Neuron (in vitro differentiated cells): ENCODE results near the gene MBTPS1.

ENCODE experiments used
- H2AFZ ChIP-seq: one replicate; pipeline ENCODE4 v1.6.1; 2013; ENCODE audit warnings: low read depth, mild to moderate bottlenecking, inconsistent platforms, low read length, moderate library complexity
- H3K27me3 ChIP-seq: one replicate; pipeline ENCODE4 v1.6.1; 2013; ENCODE audit warnings: low read length; ENCODE audit not compliant: insufficient read depth
- H3K36me3 ChIP-seq: one replicate; pipeline ENCODE4 v1.6.1; 2013; ENCODE audit warnings: low read length; ENCODE audit not compliant: insufficient read depth
- H3K4me1 ChIP-seq: one replicate; pipeline ENCODE4 v1.6.1; 2013; ENCODE audit warnings: low read length; ENCODE audit not compliant: insufficient read depth
- H3K4me3 ChIP-seq: 2 replicates; pipeline ENCODE4 v1.5.1; 2013; ENCODE audit warnings: mild to moderate bottlenecking, low read length, moderate library complexity
- H3K9me3 ChIP-seq: one replicate; pipeline ENCODE4 v1.6.1; 2013; ENCODE audit warnings: low read length

The MBTPS1 gene

GRCh38 chr16:84040226-84040822 lies 76.4 kb downstream of the MBTPS1 start:
- Histone ChIP-seq H3K27me3 (no peaks in the 10 kb centered on the region), H3K9me3 (peaks cover 4% of the 10 kb centered on the region), H3K4me1 (peaks cover 13% of the 10 kb centered on the region), H2AFZ (no peak overlapping the region), H3K36me3 (no peaks in the 10 kb centered on the region), H3K4me3 (no peak overlapping the region)

- H3K36me3 ChIP-seq, result no peaks in the 10 kb centered on the region
- no peaks in the 10 kb centered on the region for H3K27me3 ChIP-seq
- H2AFZ ChIP-seq, result no peak overlapping the region
- peaks cover 13% of the 10 kb centered on the region for H3K4me1 ChIP-seq
- peaks cover 4% of the 10 kb centered on the region for H3K9me3 ChIP-seq
- H3K4me3 ChIP-seq, result no peak overlapping the region
These were observed 77.0 kb downstream of the MBTPS1 start for GRCh38 chr16:84039696-84040095.

- H3K27me3 ChIP-seq, result no peaks in the 10 kb centered on the region
- H3K4me3 ChIP-seq, result no peak overlapping the region
- H3K36me3 ChIP-seq, result no peaks in the 10 kb centered on the region
- H3K4me1 ChIP-seq, result peaks cover 5% of the 10 kb centered on the region
- H3K9me3 ChIP-seq, result peaks cover 4% of the 10 kb centered on the region
- no peak overlapping the region for H2AFZ ChIP-seq
These were observed 78.3 kb downstream of the MBTPS1 start for GRCh38 chr16:84038469-84038868.

- Histone ChIP-seq H3K27me3 (no peaks in the 10 kb centered on the region), H3K9me3 (peaks cover 4% of the 10 kb centered on the region), H3K4me1 (peaks cover 10% of the 10 kb centered on the region), H2AFZ (no peak overlapping the region), H3K4me3 (no peak overlapping the region), H3K36me3 (no peaks in the 10 kb centered on the region)
These were observed 79.7 kb downstream of the MBTPS1 start for GRCh38 chr16:84036982-84037425.

GRCh38 chr16:84036131-84036530 lies 80.6 kb downstream of the MBTPS1 start:
- Histone ChIP-seq H3K27me3 (no peaks in the 10 kb centered on the region), H3K9me3 (peaks cover 4% of the 10 kb centered on the region), H2AFZ (no peak overlapping the region), H3K4me3 (no peak overlapping the region), H3K36me3 (no peaks in the 10 kb centered on the region), H3K4me1 (peaks cover 14% of the 10 kb centered on the region)

GRCh38 chr16:84034516-84034915 lies 82.2 kb downstream of the MBTPS1 start:
- Histone ChIP-seq H3K4me3 (no peak overlapping the region), H3K9me3 (peaks cover 4% of the 10 kb centered on the region), H2AFZ (no peak overlapping the region), H3K36me3 (no peaks in the 10 kb centered on the region), H3K4me1 (peaks cover 14% of the 10 kb centered on the region), H3K27me3 (no peaks in the 10 kb centered on the region)

- Histone ChIP-seq H3K4me1 (peaks cover 14% of the 10 kb centered on the region), H2AFZ (no peak overlapping the region), H3K9me3 (peaks cover 4% of the 10 kb centered on the region), H3K27me3 (no peaks in the 10 kb centered on the region), H3K36me3 (no peaks in the 10 kb centered on the region), H3K4me3 (no peak overlapping the region)
These were observed 83.2 kb downstream of the MBTPS1 start for GRCh38 chr16:84033251-84034195.

- no peak overlapping the region for H3K4me3 ChIP-seq
- H3K4me1 ChIP-seq, result peaks cover 20% of the 10 kb centered on the region
- H3K27me3 ChIP-seq, result no peaks in the 10 kb centered on the region
- peaks cover 4% of the 10 kb centered on the region for H3K9me3 ChIP-seq
- no peak overlapping the region for H2AFZ ChIP-seq
- no peaks in the 10 kb centered on the region for H3K36me3 ChIP-seq
These were observed 84.1 kb downstream of the MBTPS1 start for GRCh38 chr16:84032458-84033178.

GRCh38 chr16:84031556-84031955 lies 85.2 kb downstream of the MBTPS1 start:
- Histone ChIP-seq H3K4me1 (peaks cover 30% of the 10 kb centered on the region), H2AFZ (no peak overlapping the region)

GRCh38 chr16:84029297-84030047 lies 87.3 kb downstream of the MBTPS1 start:
- Histone ChIP-seq H2AFZ (no peak overlapping the region), H3K4me3 (no peak overlapping the region), H3K4me1 (peaks cover 31% of the 10 kb centered on the region), H3K36me3 (no peaks in the 10 kb centered on the region), H3K27me3 (no peaks in the 10 kb centered on the region), H3K9me3 (no peaks in the 10 kb centered on the region)

More at GRCh38 chr16:84031556-84031955, 85.2 kb downstream of the MBTPS1 start:
- Histone ChIP-seq H3K36me3 (no peaks in the 10 kb centered on the region), H3K4me3 (no peak overlapping the region), H3K9me3 (peaks cover 3% of the 10 kb centered on the region), H3K27me3 (no peaks in the 10 kb centered on the region)

- Histone ChIP-seq H3K36me3 (no peaks in the 10 kb centered on the region), H2AFZ (no peak overlapping the region), H3K4me1 (peaks cover 29% of the 10 kb centered on the region), H3K9me3 (no peaks in the 10 kb centered on the region), H3K4me3 (no peak overlapping the region), H3K27me3 (no peaks in the 10 kb centered on the region)
These were observed 89.1 kb downstream of the MBTPS1 start for GRCh38 chr16:84027625-84028024.

- H3K9me3 ChIP-seq, result peaks cover 6% of the 10 kb centered on the region
- no peaks in the 10 kb centered on the region for H3K36me3 ChIP-seq
- H3K27me3 ChIP-seq, result no peaks in the 10 kb centered on the region
- H3K4me3 ChIP-seq, result no peak overlapping the region
- H2AFZ ChIP-seq, result no peak overlapping the region
- H3K4me1 ChIP-seq, result peaks cover 23% of the 10 kb centered on the region
These were observed 90.1 kb downstream of the MBTPS1 start for GRCh38 chr16:84026606-84027005.
